GM13976 (cell line): ENCODE measurements around the gene NOS1AP.

Experiments used
- DNase-seq: peaks from one replicate; pipeline ENCODE4 v3.0.0; 2012; ENCODE audit warnings: low spot score
- CTCF ChIP-seq: IDR thresholded peaks from 2 replicates; pipeline ENCODE4 v1.5.1; 2012; ENCODE audit warnings: borderline replicate concordance, mild to moderate bottlenecking; ENCODE audit not compliant: insufficient read depth; ENCODE audit errors: extremely low read depth, missing control alignments, control extremely low read depth
- in situ Hi-C: fragments of 300-500 bp; cut with MboI; formaldehyde crosslinking; loops from one replicate; pipeline ENCODE4 v1.12.0; 2022; ENCODE audit warnings: low sequenced_read_pairs, mixed read lengths, inconsistent platforms; ENCODE audit not compliant: unreplicated experiment

Gene NOS1AP

GRCh38 chr1:162145280-162145965, 75.9 kb downstream of the NOS1AP start:
- no peak for TF ChIP-seq CTCF
- no peak for DNase-seq
- in situ Hi-C loops, result no loop called here

GRCh38 chr1:162145966-162146696, 76.6 kb downstream of the NOS1AP start:
- no peak for TF ChIP-seq CTCF
- in situ Hi-C loops, result no loop called here
- no peak for DNase-seq

GRCh38 chr1:162147760-162148159, 78.3 kb downstream of the NOS1AP start:
- in situ Hi-C loops, result no loop called here
- no peak for TF ChIP-seq CTCF
- DNase-seq, result no peak

GRCh38 chr1:162150112-162150511, 80.6 kb downstream of the NOS1AP start:
- TF ChIP-seq CTCF, result no peak
- in situ Hi-C loops, result no loop called here
- DNase-seq, result no peak

- in situ Hi-C loops, result no loop called here
- TF ChIP-seq CTCF, result no peak
- peak; percentile 48 for DNase-seq
These were observed 82.7 kb downstream of the NOS1AP start for GRCh38 chr1:162151900-162152829.

- in situ Hi-C loops, result no loop called here
- TF ChIP-seq CTCF, result no peak
- DNase-seq, result no peak
These were observed 83.9 kb downstream of the NOS1AP start for GRCh38 chr1:162153374-162153773.
